Endothelial cell of umbilical vein (primary cell): ENCODE results near the gene PRR36. TPM values are rescaled to one million over a fixed set of nuclear protein-coding genes. Genes with fewer than 3 reads are reported as not detected.

Source experiments
- BruUV-seq: library from RNA; stranded (reverse); fragments of 400-500 nt; replicated peaks from 2 replicates; lab custom pipeline; 2021; lab: Mats Ljungman, UMichigan
- CTCF ChIA-PET: fragments of 300-600, 350-600 bp; sonication (Branson Sonifier 250); formaldehyde crosslinking; loops from one replicate; lab custom pipeline; 2021; ENCODE audit warnings: antibody characterized with exemption, inconsistent platforms; lab: Charles Lee
- POLR2A ChIA-PET: fragments of 300-600, 350-600 bp; sonication (Branson Sonifier 250); formaldehyde crosslinking; loops from one replicate; lab custom pipeline; 2021; ENCODE audit warnings: antibody characterized with exemption, inconsistent platforms; lab: Charles Lee
- DNase-seq: peaks from one replicate; pipeline ENCODE4 v3.0.0-alpha.2; 2011; ENCODE audit warnings: low read depth, low spot score
- FAIRE-seq: peaks from 2 replicates; lab custom pipeline; 2011; peaks lifted over from hg19 to GRCh38; lab: Jason Lieb, UNC
- H2AFZ ChIP-seq: 2 replicates; pipeline ENCODE4 v1.6.0; 2012; ENCODE audit warnings: low read depth, low read length, control low read depth, inconsistent platforms
- H3K27ac ChIP-seq: 2 replicates; pipeline ENCODE4 v1.5.1; 2011; ENCODE audit warnings: low read depth, mild to moderate bottlenecking, control low read depth, low read length, moderate library complexity; ENCODE audit not compliant: insufficient read depth
- H3K27me3 ChIP-seq, 2 experiments: 2 replicates each; pipeline versions ENCODE4 v1.6.0 to v1.6.1; 2011; ENCODE audit warnings: low read length in 2 of 2, mixed read lengths in 1 of 2; ENCODE audit not compliant: control insufficient read depth in 2 of 2, insufficient read depth in 2 of 2
- H3K36me3 ChIP-seq, 2 experiments: 2 replicates in 1 of 2; 3 replicates in 1 of 2; pipeline ENCODE4 v1.5.1; 2011; ENCODE audit warnings: low read length in 2 of 2, mild to moderate bottlenecking in 1 of 2, moderate library complexity in 1 of 2; ENCODE audit not compliant: control insufficient read depth in 2 of 2, insufficient read depth in 2 of 2; ENCODE audit errors: extremely low read depth in 1 of 2
- H3K4me1 ChIP-seq: 3 replicates; pipeline ENCODE4 v1.5.1; 2011; ENCODE audit warnings: mild to moderate bottlenecking, low read length; ENCODE audit not compliant: control insufficient read depth, insufficient read depth; ENCODE audit errors: extremely low read depth
- H3K4me2 ChIP-seq: 2 replicates; pipeline ENCODE4 v1.6.1; 2011; ENCODE audit warnings: low read length, control low read depth, mixed read lengths; ENCODE audit not compliant: insufficient read depth
- H3K4me3 ChIP-seq, 3 experiments: fragments of 200-600 bp in 1 of 3; sonication (generic), shearing (Covaris generic) in 1 of 3; replicated peaks in 1 of 3; 2 replicates each; pipeline ENCODE4 v1.5.1; 2011 to 2016; ENCODE audit warnings: control low read depth in 3 of 3, low read length in 3 of 3, mild to moderate bottlenecking in 2 of 3, inconsistent platforms in 1 of 3, low read depth in 1 of 3, moderate library complexity in 1 of 3; ENCODE audit not compliant: insufficient read depth in 1 of 3
- H3K79me2 ChIP-seq: 2 replicates; pipeline ENCODE4 v1.6.0; 2012; ENCODE audit warnings: low read length, inconsistent platforms; ENCODE audit not compliant: control insufficient read depth, insufficient read depth
- H3K9ac ChIP-seq: replicated peaks from 2 replicates; pipeline ENCODE3; 2011; ENCODE audit warnings: low read length, control low read depth; ENCODE audit not compliant: insufficient read depth; ENCODE audit errors: extremely low read depth
- H3K9me1 ChIP-seq: replicated peaks from 3 replicates; pipeline ENCODE4 v1.6.0; 2011; ENCODE audit warnings: mild to moderate bottlenecking, low read length; ENCODE audit not compliant: control insufficient read depth, insufficient read depth; ENCODE audit errors: extremely low read depth
- H3K9me3 ChIP-seq: replicated peaks from 2 replicates; pipeline ENCODE4 v1.5.1; 2012; ENCODE audit warnings: low read length, inconsistent platforms; ENCODE audit not compliant: control insufficient read depth, insufficient read depth
- H4K20me1 ChIP-seq: replicated peaks from 2 replicates; pipeline ENCODE3; 2011; ENCODE audit warnings: mild to moderate bottlenecking, low read length; ENCODE audit not compliant: control insufficient read depth, insufficient read depth; ENCODE audit errors: extremely low read depth
- CTCF ChIP-seq, 2 donors: IDR thresholded peaks; 1 replicate in 1 of 2; 2 replicates in 1 of 2; pipeline ENCODE4 v1.5.1; 2011; ENCODE audit warnings: low read length in 2 of 2, mild to moderate bottlenecking in 2 of 2, moderate library complexity in 2 of 2, control low read depth in 1 of 2, inconsistent platforms in 1 of 2, low read depth in 1 of 2; ENCODE audit not compliant: insufficient read depth in 1 of 2; ENCODE audit errors: extremely low read depth in 1 of 2
- EZH2 ChIP-seq: IDR thresholded peaks from 2 replicates; pipeline ENCODE4 v1.6.1; 2012; ENCODE audit warnings: borderline replicate concordance, low read depth, mild to moderate bottlenecking, moderate library complexity, low read length, inconsistent platforms; ENCODE audit not compliant: severe bottlenecking
- FOS ChIP-seq: IDR thresholded peaks from 2 replicates; pipeline ENCODE4 v1.6.1; 2011; ENCODE audit warnings: mild to moderate bottlenecking, low read length, moderate library complexity, borderline replicate concordance; ENCODE audit not compliant: insufficient read depth
- GATA2 ChIP-seq: IDR thresholded peaks from 2 replicates; pipeline ENCODE4 v1.7.0; 2011; ENCODE audit warnings: low read depth, mild to moderate bottlenecking, moderate library complexity, mixed read lengths, low read length; ENCODE audit not compliant: insufficient read length, insufficient read depth
- JUN ChIP-seq: IDR thresholded peaks from 2 replicates; pipeline ENCODE4 v1.6.1; 2011; ENCODE audit warnings: borderline replicate concordance, low read depth; ENCODE audit not compliant: insufficient read length, insufficient read depth
- MAX ChIP-seq: IDR thresholded peaks from 2 replicates; pipeline ENCODE4 v1.6.1; 2011; ENCODE audit not compliant: insufficient read depth, insufficient read length
- MYC ChIP-seq: IDR thresholded peaks from one replicate; pipeline ENCODE4 v1.6.1; 2011; ENCODE audit warnings: mild to moderate bottlenecking, low read depth, low read length
- POLR2AphosphoS5 ChIP-seq: IDR thresholded peaks from 2 replicates; pipeline ENCODE4 v1.6.1; 2012; ENCODE audit warnings: low read depth, mild to moderate bottlenecking, control low read depth, low read length, moderate library complexity; ENCODE audit not compliant: insufficient read depth
- dilution Hi-C: fragments of 300-500 bp; cut with MboI; formaldehyde crosslinking; loops from one replicate; pipeline ENCODE4 v1.15.0; 2019; ENCODE audit warnings: low sequenced_read_pairs; ENCODE audit not compliant: extremely low pct_ligation_motif_present
- intact Hi-C: fragments of 100-400 bp; cut with micrococcal nuclease; formaldehyde crosslinking; loops from one replicate; pipeline ENCODE4 v1.10.0; 2022
- polyA plus RNA-seq, 4 experiments: library from polyadenylated mRNA; depleted of rRNA in 3 of 4; stranded (reverse) in 3 of 4; unstranded in 1 of 4; fragments of >200 nt; gene quantifications; 2 replicates each; pipeline versions ENCODE4 v1.2.1 to v1.2.3, GENCODE V29; 2011 to 2012; ENCODE audit warnings: missing spikeins in 1 of 4
- total RNA-seq: library from RNA; stranded (reverse); gene quantifications from 2 replicates; pipeline ENCODE4 v1.2.3, GENCODE V29; 2021

The PRR36 gene
- total and polyA plus RNA-seq, 2 donors (not counting 3 experiments of a cell fraction or from before 2014, with no cell fraction given): not detected

- no peak for TF ChIP-seq CTCF (IDR thresholded peaks at IDR 0.05; ENCODE audit: extremely low read depth in 1 of 2, insufficient read depth in 1 of 2, low read depth in 1 of 2, low read length in 2 of 2)
- TF ChIP-seq MYC: no peak
- no peak for TF ChIP-seq FOS
- no peak for TF ChIP-seq GATA2
- no peak for TF ChIP-seq EZH2
- TF ChIP-seq MAX: no peak
- no peak for TF ChIP-seq JUN
- no peak for TF ChIP-seq POLR2AphosphoS5
- Histone ChIP-seq H3K27me3 (peaks cover 0 to 10% of the 10 kb centered on the region in 2 experiments), H3K9me3 (no peaks in the 10 kb centered on the region), H3K4me3 (no peak overlapping the region), H3K9ac (no peak overlapping the region), H2AFZ (no peak overlapping the region), H3K36me3 (no peaks in the 10 kb centered on the region), H3K27ac (no peak overlapping the region), H4K20me1 (no peaks in the 10 kb centered on the region), H3K4me1 (no peaks in the 10 kb centered on the region), H3K9me1 (no peaks in the 10 kb centered on the region), H3K79me2 (no peaks in the 10 kb centered on the region), H3K4me2 (no peak overlapping the region)
- FAIRE-seq: no peak
- ChIA-PET POLR2A (no interaction called here), CTCF (interaction anchor here (0.8 to 1.3 kb wide), 3 partner anchors 9 to 24 kb away, joined by 3 to 4 read pairs (median 4); partner anchors contain the start of genes LRRC8E and MAP2K7)
- no TSS peak for BruUV-seq
- DNase-seq: no peak
- dilution Hi-C loops (no loop called here), intact Hi-C loops (no loop called here)
Measured at GRCh38 chr19:7879111-7879807, 5.1 kb upstream of the PRR36 start.
